GM20000 (cell line): ENCODE results near the gene TOR4A.

Source experiments
- DNase-seq: peaks from one replicate; pipeline ENCODE4 v3.0.0; 2012; ENCODE audit warnings: low spot score
- CTCF ChIP-seq: IDR thresholded peaks from 2 replicates; pipeline ENCODE4 v1.5.1; 2012; ENCODE audit warnings: mild to moderate bottlenecking, control low read depth; ENCODE audit errors: extremely low read depth, missing control alignments

TOR4A gene

GRCh38 chr9:137294091-137294680 lies 16.7 kb downstream of the TOR4A start:
- no peak for DNase-seq
- no peak for TF ChIP-seq CTCF

- no peak for TF ChIP-seq CTCF
- DNase-seq: no peak
These were observed 17.2 kb downstream of the TOR4A start for GRCh38 chr9:137294681-137295237.

DNA sequence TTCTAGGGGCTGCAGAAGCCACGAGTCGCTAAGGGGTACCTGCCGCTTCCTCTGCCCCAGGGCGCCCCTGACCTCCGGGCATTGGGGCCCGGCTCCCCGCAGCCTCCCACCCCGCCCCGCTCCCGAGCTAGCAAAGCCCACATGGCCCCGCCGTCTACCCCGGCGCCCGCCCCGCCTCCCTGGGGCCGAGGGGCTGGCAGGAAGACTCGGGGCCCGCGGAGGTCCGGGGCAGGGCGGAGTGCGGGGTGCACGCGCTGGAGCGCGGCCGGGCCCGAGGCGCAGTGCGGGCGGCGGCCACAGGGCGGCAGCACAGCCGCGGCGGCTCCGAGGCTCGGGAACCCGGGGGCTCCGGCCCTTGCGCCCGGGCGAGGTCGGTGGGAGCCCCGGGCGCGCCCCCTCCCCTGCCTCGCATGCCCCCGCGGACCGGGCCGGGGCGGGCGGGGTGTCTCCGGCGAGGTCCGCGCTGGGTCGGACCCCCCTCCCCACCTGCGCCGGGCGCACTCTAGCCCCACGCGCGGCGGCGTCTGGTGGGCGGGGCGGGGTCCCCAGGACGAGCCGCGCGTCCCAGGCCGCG lies 17.8 kb downstream of the TOR4A start:
- peak; percentile 94 for TF ChIP-seq CTCF

DNA sequence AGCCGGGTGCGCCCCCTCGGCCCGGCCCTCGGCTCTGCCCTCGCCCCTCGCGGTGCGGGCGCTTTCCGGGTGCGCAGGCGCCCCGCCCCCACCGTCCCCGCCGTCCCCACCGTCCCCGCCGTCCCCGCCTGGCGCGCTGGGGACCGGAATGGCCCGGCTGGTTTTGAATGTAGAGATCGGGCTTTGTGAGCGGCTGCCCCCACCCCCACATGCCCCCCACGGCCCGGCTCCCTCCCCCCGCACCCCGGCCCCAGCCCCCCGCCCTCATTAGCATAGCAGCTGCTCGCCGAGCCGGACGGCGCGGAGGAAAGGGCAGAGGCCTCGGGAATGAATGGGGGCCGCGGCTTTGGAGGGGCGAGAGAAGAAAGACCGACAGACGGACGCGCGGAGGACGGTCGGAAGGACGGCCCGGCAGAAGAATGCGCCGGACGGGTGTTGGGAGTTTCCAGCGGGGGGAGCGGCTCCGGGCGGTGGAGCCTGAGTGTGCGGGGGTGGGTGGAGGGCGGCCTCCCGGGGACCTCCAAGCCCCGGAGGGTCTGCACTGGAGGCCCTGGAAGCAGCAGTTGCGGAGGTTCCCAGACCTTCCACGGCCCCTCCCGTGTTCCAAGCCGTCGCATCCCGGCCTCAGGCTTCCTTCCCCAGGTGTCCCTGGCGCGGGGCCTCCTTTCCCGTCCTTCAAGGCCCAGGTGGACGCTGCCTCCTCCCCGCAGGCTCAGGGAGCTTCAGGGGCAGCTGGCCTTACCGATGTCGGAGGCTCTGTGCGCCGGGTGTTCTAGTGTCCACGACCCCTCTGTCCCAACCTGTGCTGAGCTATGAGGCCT lies 18.5 kb downstream of the TOR4A start:
- no peak for DNase-seq
- no peak for TF ChIP-seq CTCF

More for the DNA sequence above, 17.8 kb downstream of the TOR4A start:
- peak; percentile 95 for DNase-seq

DNA sequence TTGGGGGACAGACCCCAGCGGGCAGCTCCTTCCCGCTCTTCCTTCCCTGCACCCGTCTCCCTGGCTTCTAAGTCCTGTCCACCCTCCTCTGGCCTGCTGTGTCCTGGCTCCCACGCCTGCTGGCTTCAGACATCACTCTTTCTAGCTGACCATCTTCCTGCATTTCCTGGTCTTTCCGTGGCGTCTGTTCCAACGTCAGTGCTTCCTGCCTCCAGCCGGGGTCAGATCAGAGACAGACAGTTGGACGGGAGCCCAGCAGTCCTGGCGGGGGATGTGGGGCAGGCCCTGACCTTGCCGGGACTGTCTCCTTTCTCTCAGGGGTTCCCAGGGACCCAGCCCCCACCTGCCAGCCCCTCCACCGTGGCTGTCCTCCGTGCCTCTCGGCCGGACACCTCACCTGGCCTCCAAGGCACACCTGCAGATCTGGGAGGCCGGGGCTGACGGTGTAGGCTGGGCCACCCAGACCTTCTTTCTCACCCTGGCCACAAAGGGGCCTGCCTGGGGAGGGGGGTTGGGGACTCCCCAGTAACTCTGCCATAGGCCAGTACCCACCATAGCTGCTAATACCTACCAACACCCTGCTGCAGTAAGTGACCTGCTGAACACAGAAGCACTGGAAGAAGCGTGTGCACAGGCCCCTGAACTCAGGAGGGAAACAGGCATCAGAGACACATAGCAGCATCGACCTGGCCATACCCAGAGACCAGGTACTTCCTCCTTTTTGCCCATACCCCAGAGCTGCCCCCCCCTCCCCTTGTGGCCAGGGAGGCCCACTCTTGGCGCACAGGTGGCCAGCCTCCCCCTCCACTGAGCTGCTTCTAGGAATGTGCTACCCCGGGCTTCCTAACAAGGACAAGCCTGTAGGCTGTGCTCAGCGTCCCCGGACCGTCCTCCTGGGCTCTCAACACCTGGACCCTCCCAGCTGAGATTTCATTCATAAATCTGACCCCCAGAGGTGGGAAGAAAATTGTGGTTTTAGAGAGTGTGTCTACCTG lies 19.4 kb downstream of the TOR4A start:
- no peak for DNase-seq
- no peak for TF ChIP-seq CTCF

GRCh38 chr9:137297966-137298365 lies 20.4 kb downstream of the TOR4A start:
- no peak for TF ChIP-seq CTCF
- no peak for DNase-seq
